GM12875 (cell line): ENCODE results near the gene NSUN6.

Experiments
- H3K4me3 ChIP-seq: one replicate; pipeline ENCODE4 v1.5.1; 2011; ENCODE audit warnings: low read depth, low read length, control low read depth
- CTCF ChIP-seq: IDR thresholded peaks from 2 replicates; pipeline ENCODE4 v1.5.1; 2011; ENCODE audit warnings: low read depth, mild to moderate bottlenecking, control low read depth, inconsistent platforms, low read length, moderate library complexity, borderline replicate concordance; ENCODE audit not compliant: insufficient read depth

NSUN6 gene

GRCh38 chr10:18556522-18557147, 94.8 kb downstream of the NSUN6 start:
- H3K4me3 ChIP-seq = no peak overlapping the region
- TF ChIP-seq CTCF = no peak

- TF ChIP-seq CTCF = no peak
- H3K4me3 ChIP-seq = no peak overlapping the region
Observed at GRCh38 chr10:18554479-18554878, 96.9 kb downstream of the NSUN6 start.

- no peak for TF ChIP-seq CTCF
- H3K4me3 ChIP-seq = no peak overlapping the region
Observed at GRCh38 chr10:18551473-18551872, 99.9 kb downstream of the NSUN6 start.

GRCh38 chr10:18549105-18549504, 102.3 kb downstream of the NSUN6 start:
- no peak for TF ChIP-seq CTCF
- no peak overlapping the region for H3K4me3 ChIP-seq

GRCh38 chr10:18545621-18546305, 105.6 kb downstream of the NSUN6 start:
- no peak for TF ChIP-seq CTCF
- H3K4me3 ChIP-seq = no peak overlapping the region

- no peak overlapping the region for H3K4me3 ChIP-seq
- TF ChIP-seq CTCF = no peak
Observed at GRCh38 chr10:18542832-18543231, 108.6 kb downstream of the NSUN6 start.

- TF ChIP-seq CTCF = no peak
Observed at GRCh38 chr10:18540195-18540594, 111.2 kb downstream of the NSUN6 start.

More at GRCh38 chr10:18540195-18540594, 111.2 kb downstream of the NSUN6 start:
- H3K4me3 ChIP-seq = no peak overlapping the region
